ENCODE data around the gene TTC9B. TPM values are rescaled to one million over a fixed set of nuclear protein-coding genes. Genes with fewer than 3 reads are reported as not detected.

TTC9B gene
- total RNA-seq (0.21 TPM), polyA plus RNA-seq (0.13 TPM)

DNA sequence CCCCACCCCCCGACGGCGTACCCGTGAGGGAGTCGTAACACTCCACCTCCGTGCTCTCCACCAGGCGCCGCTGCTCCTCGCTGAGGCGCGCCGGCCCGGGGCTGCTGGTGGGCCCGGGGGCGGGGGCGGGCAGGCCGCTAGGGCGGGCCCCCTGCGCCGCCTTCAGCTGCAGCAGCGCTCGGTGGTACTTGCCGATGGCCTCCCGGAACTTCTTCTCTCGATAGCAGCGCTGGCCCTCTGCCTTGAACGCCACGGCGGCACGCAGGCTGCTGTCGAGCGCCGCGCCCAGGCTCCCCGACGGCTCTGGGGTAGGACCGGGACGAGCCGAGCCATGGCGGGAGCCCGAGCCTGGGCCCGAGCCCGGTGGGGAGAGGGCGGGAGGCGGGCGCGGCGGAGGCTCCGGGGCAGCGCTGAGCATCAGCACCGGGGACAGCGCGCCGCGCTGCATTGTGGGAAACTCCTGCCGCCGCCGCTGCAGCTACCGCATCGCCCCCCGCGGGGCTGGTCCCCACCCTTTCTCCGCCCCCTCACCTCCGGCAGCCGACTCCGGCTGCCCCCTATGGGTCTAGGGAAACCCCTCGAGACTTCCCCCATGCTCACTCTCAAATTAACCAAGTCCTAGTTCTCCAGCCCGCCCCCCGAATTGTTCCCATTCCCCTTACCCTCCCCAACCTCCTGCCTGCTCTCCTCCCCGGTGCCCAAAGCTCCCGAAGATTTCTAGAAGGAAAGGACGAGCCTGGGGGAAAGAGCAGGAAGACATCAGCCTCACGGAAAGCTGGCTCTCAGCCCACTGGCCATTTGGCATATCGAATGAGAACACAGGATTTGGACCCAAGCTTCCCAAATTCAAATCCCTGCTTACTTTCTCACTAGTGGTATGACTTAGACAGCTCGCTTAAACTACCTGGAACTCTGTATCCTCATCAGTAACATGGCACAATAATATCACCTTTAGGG, at the start of gene TTC9B:
Gene TTC9B, minus strand, starts transcription at position 451 of the 957 bp plus-strand sequence. Its CDS starts 3 bp downstream, at position 448.
- DNase-seq (ENCODE audit: extremely low spot score), result no peak
- 2% methylated on average over 75 of the region's 75 CpGs for WGBS
- no peak within 1 kb of the TSS for H3K4me3 ChIP-seq (ENCODE audit: low read depth, low read length)

DNA sequence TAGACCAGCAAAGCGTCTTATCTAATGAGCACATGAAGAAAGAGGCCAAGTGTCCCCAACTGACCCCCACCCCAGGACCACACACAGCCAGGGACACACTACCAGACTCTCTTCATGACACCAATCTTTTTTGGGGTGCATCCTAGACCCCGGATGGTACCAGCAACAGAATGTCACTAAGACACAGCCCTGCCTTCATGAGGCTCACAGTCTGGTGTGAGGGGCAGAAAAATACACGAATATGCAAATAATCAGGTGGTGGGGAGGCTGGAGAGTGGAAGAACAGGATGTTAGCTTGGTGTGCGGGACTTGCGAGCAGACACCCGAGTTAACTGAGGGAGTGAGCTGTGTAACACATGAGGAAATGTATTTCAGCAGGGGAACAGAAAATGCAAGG, 49.4 kb upstream of the TTC9B start:
- H3K4me1 ChIP-seq (ENCODE audit: insufficient read depth), result no peaks in the 10 kb centered on the region
- no peak for DNase-seq (ENCODE audit: extremely low spot score)

More for the DNA sequence above, at the start of gene TTC9B:
- no peaks in the 10 kb centered on the region for H3K4me1 ChIP-seq (ENCODE audit: insufficient read depth)
- H3K27ac ChIP-seq (ENCODE audit: low read depth), result no peak within 1 kb of the TSS
- H3K36me3 ChIP-seq (ENCODE audit: insufficient read depth), result no peaks in the 10 kb centered on the region

DNA sequence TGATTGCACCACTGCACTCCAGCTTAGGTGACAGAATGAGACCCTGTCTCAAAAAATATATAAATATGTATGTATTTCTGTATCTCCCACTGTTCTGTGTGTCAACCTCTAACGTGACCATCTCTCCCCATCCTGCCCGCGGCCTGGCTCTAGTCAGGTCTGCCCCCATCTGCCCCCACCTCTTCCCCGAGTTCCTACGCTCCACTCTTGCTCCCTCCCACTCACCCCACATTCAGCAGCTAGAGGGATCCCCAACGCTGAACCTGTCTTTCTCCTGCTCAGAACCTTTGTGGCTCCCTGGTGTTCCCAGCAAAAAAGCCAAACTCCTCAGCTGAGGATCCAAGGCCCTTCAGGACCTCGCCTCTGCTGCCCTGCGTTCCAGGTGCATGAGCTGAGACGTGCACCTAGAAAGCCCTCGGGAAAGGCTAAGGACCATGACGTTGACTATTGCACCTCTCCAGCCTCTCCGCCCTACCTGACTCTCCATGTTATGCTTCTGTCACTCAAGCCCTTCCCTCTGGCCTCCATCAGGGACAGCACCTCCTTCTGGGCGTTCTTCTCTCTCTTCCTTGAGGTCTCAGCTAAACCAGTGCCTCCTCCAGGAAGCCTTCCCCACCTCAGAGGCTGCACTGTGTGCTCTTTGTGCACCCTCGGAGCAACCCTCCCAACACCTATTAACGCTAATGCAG, 48.9 kb upstream of the TTC9B start:
- Histone ChIP-seq H3K4me1 (ENCODE audit: insufficient read depth) (no peaks in the 10 kb centered on the region), H3K27ac (ENCODE audit: low read depth) (no peak overlapping the region), H3K36me3 (ENCODE audit: insufficient read depth) (no peaks in the 10 kb centered on the region), H3K4me3 (ENCODE audit: low read depth, low read length) (no peak overlapping the region)
- WGBS, result 86% methylated on average over 15 of the region's 15 CpGs
- DNase-seq (ENCODE audit: extremely low spot score), result no peak

More for the DNA sequence above, 49.4 kb upstream of the TTC9B start:
- no peak overlapping the region for H3K4me3 ChIP-seq (ENCODE audit: low read depth, low read length)
- 86% methylated on average over 6 of the region's 6 CpGs for WGBS
- no peaks in the 10 kb centered on the region for H3K36me3 ChIP-seq (ENCODE audit: insufficient read depth)
- H3K27ac ChIP-seq (ENCODE audit: low read depth), result no peak overlapping the region

DNA sequence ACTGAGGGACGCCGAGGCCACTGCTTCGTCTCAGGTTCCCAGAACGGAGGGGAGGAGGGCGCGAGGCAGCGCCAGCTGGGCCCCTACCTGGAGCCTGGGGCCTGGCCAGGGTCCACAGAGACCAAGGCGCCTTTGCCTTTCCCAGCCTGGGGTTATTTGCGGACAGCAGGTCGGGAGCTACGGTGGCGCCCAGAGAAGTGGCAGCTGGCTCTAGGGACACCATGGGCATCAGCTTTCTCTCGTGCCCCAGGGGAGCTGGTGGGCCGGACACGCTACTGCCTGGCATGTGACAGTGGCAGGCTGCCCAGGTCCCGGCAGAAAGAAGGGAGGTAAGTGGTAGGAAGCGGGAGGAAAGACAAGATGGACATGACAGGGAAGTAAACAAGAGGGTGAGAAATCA, 47.9 kb upstream of the TTC9B start:
- Histone ChIP-seq H3K27ac (ENCODE audit: low read depth) (no peak overlapping the region), H3K4me1 (ENCODE audit: insufficient read depth) (no peaks in the 10 kb centered on the region), H3K4me3 (ENCODE audit: low read depth, low read length) (no peak overlapping the region), H3K36me3 (ENCODE audit: insufficient read depth) (no peaks in the 10 kb centered on the region)
- WGBS, result 81% methylated on average over 17 of the region's 17 CpGs
- no peak for DNase-seq (ENCODE audit: extremely low spot score)

DNA sequence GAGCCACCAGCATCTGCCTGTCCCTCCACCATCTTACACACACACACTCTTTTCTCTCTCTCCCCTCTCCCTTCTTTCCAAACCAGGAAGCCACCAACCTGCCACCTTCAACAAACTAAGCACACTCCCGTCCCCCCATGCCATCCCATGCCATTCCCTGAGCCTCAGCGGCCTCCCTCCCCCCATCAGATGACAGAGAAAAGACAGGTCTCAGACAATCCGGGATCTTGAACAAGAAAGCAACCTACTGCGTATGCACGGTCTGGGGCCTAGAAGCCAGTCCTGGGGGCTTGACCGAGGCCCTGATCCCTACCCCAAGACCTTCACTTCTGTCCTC, 47.5 kb upstream of the TTC9B start:
- Histone ChIP-seq H3K27ac (ENCODE audit: low read depth) (no peak overlapping the region), H3K36me3 (ENCODE audit: insufficient read depth) (no peaks in the 10 kb centered on the region), H3K4me3 (ENCODE audit: low read depth, low read length) (no peak overlapping the region), H3K4me1 (ENCODE audit: insufficient read depth) (no peaks in the 10 kb centered on the region)
- DNase-seq (ENCODE audit: extremely low spot score), result no peak
- WGBS, result 91% methylated on average over 6 of the region's 6 CpGs

DNA sequence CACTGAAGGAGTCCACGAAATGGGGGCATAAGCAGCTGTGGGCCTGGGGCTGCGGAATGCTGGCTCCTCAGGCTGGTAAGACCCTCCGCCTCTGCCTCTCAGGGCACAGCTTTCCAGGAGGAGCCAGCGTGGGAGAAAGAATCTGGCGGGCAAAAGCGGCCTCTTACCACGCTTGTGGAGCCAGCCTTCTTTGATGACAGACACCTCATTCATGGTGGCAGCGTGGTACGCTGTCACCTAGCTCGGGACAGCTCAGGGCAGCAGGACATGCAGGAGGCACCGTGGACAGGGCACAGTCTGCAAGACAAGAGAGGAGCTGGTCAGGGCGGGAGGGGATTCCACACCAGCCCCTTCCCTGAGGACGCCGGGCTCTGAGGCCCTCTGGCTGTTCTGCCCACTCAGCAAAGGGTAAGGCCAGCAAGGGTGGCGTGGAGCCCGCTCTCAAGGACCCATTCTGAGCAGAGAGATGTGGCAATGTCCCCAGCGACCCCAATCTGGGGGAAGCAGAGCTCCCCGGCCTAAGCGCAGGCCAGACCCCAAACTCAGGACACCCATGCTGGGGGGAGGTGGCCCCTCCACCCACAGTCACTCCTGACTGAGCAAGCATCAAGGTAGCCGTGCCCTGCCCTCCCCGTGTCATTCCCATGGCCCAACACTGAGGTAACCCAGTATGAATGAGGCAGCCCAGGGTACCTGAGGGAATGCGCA, 47.0 kb upstream of the TTC9B start:
- Histone ChIP-seq H3K4me1 (ENCODE audit: insufficient read depth) (no peaks in the 10 kb centered on the region), H3K27ac (ENCODE audit: low read depth) (no peak overlapping the region), H3K4me3 (ENCODE audit: low read depth, low read length) (no peak overlapping the region), H3K36me3 (ENCODE audit: insufficient read depth) (no peaks in the 10 kb centered on the region)
- 92% methylated on average over 22 of the region's 22 CpGs for WGBS
- DNase-seq (ENCODE audit: extremely low spot score), result no peak

DNA sequence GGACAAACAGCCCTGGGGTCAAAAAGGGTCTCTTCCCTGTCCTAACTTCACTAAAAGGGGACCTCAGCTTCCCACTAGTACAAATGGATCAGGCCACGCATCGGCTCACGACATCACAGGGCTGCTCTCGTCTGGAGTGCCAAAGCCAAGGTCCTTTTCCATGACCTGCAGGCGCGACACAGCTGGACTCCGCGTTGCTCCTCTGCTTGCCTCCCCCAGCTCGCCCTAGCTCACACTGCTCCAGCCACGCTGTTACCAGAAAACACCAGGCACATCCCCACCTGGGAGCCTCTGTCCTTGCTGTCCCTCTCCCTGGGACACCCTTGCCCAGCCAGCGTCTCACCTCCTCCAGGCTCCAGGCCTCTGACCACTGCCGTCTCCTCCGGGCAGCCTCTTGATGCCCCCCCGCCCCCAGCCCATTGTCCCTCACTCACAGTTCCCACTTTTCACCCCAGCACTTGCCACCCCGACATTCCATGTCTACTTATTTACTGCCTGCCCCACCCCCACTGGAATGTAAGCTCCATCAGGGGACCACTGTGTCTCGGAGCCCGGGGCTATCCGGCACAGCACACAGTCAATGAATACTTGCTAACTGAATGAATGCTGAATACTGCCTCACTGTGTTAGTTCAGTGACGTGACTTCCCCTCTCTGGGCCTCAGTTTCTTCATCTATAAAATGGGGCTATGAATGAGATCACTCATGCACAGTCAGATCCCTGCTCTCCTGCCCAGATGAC, 46.3 kb upstream of the TTC9B start:
- no peak for DNase-seq (ENCODE audit: extremely low spot score)
- 81% methylated on average over 19 of the region's 19 CpGs for WGBS
- Histone ChIP-seq H3K4me1 (ENCODE audit: insufficient read depth) (no peaks in the 10 kb centered on the region), H3K27ac (ENCODE audit: low read depth) (no peak overlapping the region), H3K4me3 (ENCODE audit: low read depth, low read length) (no peak overlapping the region), H3K36me3 (ENCODE audit: insufficient read depth) (no peaks in the 10 kb centered on the region)

DNA sequence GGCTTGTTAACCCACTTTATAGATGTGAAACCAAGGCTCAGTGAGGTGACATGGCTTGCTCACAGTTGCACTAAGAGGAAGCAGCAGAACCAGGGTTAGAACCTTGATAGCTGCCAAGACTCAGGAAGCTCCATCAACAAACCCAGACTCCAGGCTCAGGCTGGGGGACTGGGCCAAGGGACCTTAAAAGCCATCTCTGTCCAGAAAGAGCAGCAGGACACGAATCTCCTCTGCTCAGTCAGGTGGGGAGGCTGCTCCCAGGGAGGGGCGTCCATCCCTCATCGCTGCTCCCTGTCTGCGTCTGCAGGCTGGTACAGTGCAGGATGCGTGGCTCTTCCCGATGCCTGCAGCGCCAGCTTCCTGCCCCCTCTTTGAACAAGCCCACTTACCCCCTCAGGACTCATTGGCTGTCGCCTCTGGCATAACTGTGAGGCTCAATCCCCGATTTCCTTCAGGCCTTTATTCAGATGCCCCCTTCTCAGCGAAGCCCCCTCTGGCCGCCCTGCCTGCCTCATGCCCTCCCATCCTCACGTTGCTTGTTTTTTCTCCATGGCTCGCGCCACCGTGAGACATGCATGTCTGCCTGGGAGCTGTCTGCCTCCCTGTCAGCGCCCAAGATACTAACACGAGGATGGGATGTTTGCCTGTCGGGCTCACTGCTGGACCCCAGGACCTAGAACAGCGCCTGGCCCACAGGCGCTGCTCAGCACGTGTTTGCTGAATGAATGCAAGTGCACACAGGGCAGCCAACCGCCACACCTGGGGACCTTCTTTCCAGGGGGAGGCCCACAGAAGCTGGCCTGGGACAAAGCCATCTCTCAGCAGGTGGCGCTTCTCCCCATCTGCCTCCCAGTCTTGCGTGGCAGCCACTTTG, 45.5 kb upstream of the TTC9B start:
- no peak for DNase-seq (ENCODE audit: extremely low spot score)
- Histone ChIP-seq H3K36me3 (ENCODE audit: insufficient read depth) (no peaks in the 10 kb centered on the region), H3K4me3 (ENCODE audit: low read depth, low read length) (no peak overlapping the region), H3K4me1 (ENCODE audit: insufficient read depth) (no peaks in the 10 kb centered on the region), H3K27ac (ENCODE audit: low read depth) (no peak overlapping the region)
- 88% methylated on average over 24 of the region's 24 CpGs for WGBS

DNA sequence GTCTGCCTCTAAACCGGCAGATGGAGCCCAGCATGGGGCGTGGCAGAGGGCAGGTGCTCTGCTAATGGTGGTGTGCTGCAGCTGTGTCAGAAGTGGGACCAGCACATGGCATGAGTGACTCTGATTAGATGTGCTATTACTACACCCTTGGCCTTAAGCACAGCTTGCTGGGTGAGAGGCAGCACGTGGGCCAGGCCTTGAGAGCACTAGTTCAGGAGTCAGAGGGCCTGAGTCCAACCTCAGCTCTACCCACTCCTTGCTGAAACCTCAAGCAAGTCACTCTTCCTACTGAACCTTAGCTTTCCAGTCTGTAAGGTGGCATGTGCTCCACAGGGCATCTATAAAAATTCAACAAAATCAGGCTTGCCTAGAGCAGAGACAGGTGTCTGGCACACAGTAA, 44.2 kb upstream of the TTC9B start:
- no peak for DNase-seq (ENCODE audit: extremely low spot score)
- 95% methylated on average over 3 of the region's 3 CpGs for WGBS
- no peak overlapping the region for H3K27ac ChIP-seq (ENCODE audit: low read depth)
- H3K4me3 ChIP-seq (ENCODE audit: low read depth, low read length), result no peak overlapping the region
- H3K36me3 ChIP-seq (ENCODE audit: insufficient read depth), result no peaks in the 10 kb centered on the region
- H3K4me1 ChIP-seq (ENCODE audit: insufficient read depth), result no peaks in the 10 kb centered on the region

DNA sequence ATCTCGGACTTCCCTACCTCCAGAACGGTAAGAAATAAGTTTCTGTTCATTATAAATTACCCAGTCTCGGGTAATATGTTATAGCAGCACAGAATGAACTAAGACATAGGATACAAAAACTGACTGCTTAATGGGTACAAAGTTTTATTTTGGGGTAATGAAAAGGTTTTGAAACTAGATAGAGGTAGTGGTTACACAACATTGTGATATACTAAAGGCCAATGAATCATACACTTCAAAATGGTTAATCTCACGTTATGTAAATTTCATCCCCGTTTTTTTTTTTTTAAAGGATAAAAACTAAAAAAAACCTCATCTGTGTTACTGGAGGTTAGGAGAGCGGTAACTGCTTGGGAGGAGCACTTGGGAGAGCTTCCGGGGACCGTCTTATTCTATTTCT, 43.4 kb upstream of the TTC9B start:
- no peak for DNase-seq (ENCODE audit: extremely low spot score)
- WGBS, result 84% methylated on average over 8 of the region's 8 CpGs
- H3K4me1 ChIP-seq (ENCODE audit: insufficient read depth), result no peaks in the 10 kb centered on the region
- no peak overlapping the region for H3K27ac ChIP-seq (ENCODE audit: low read depth)
- H3K4me3 ChIP-seq (ENCODE audit: low read depth, low read length), result no peak overlapping the region
- no peaks in the 10 kb centered on the region for H3K36me3 ChIP-seq (ENCODE audit: insufficient read depth)

DNA sequence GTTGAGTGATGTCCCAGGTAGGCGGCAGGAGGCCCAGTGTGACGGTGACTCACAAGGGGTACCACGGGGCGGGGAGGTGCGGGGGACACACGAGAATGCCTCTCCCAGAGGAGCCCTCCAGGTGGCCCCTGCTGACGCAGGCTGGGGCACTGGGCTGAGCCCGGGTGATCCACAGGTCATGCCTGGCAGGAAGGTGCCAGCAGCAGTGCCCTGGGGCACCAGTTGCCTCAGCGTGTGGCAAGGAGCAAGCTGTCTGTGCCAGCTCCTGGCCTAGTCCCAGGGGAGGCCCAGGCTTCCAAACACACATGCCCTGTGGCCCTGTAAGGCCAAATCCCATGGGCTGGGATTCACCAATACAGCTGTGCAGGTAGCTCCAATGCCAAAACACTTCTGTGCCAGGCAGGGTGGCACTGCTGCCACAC, 38.9 kb upstream of the TTC9B start:
- Histone ChIP-seq H3K4me1 (ENCODE audit: insufficient read depth) (no peaks in the 10 kb centered on the region), H3K4me3 (ENCODE audit: low read depth, low read length) (no peak overlapping the region), H3K36me3 (ENCODE audit: insufficient read depth) (no peaks in the 10 kb centered on the region), H3K27ac (ENCODE audit: low read depth) (no peak overlapping the region)
- DNase-seq (ENCODE audit: extremely low spot score), result no peak
- 85% methylated on average over 9 of the region's 9 CpGs for WGBS

DNA sequence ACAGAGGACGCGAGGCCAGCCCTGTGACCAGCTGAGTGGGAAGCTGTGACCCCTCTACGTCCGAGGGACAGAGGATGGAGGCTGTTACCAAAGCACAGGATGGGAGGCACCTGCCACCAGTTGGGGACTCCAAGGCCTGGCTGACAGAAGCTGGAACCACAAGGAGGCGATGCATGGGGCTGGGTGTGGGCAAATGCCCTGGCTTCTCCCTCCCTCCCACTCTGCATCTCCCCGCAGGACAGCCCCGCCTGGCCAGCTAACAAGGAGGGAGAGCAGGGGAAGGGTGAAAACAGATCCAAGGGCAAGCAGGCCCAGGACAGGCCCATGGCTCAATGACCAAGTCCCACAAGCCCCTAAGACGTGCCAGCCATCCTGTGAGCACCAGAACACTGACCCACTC, 38.3 kb upstream of the TTC9B start:
- no peaks in the 10 kb centered on the region for H3K36me3 ChIP-seq (ENCODE audit: insufficient read depth)
- H3K4me3 ChIP-seq (ENCODE audit: low read depth, low read length), result no peak overlapping the region
- no peak overlapping the region for H3K27ac ChIP-seq (ENCODE audit: low read depth)
- H3K4me1 ChIP-seq (ENCODE audit: insufficient read depth), result no peaks in the 10 kb centered on the region
- 91% methylated on average over 8 of the region's 8 CpGs for WGBS
- no peak for DNase-seq (ENCODE audit: extremely low spot score)
